SU-DHL-6 (cell line): ENCODE measurements around the gene CLDN4.
"Not testable (repeated sequence)": the region's sequence is repeated elsewhere in the genome, so short reads cannot be mapped to it uniquely, and the experiment has no call there.

Experiments
- H2AFZ ChIP-seq: fragments of 200-600 bp; sonication (generic); 2 replicates; pipeline ENCODE4 v1.6.1; 2014; ENCODE audit warnings: low read depth, mild to moderate bottlenecking, moderate library complexity, mixed read lengths, antibody characterized with exemption, low read length; ENCODE audit not compliant: severe bottlenecking
- H3F3A ChIP-seq: fragments of 200-600 bp; shearing (Covaris generic); 2 replicates; pipeline ENCODE4 v1.6.0; 2016; ENCODE audit warnings: antibody characterized with exemption, mild to moderate bottlenecking; ENCODE audit not compliant: insufficient read depth
- H3K27ac ChIP-seq: fragments of 200-600 bp; sonication (generic); 2 replicates; pipeline ENCODE4 v1.5.1; 2016; ENCODE audit warnings: low read depth, mild to moderate bottlenecking, low read length, moderate library complexity, mixed read lengths
- H3K27me3 ChIP-seq: fragments of 200-600 bp; sonication (generic), shearing (Covaris generic); 2 replicates; pipeline ENCODE4 v1.6.0; 2014; ENCODE audit warnings: mild to moderate bottlenecking, low read length
- H3K36me3 ChIP-seq: fragments of 200-600 bp; sonication (generic); 2 replicates; pipeline ENCODE4 v1.6.1; 2014; ENCODE audit warnings: mild to moderate bottlenecking, low read length, mixed read lengths
- H3K4me2 ChIP-seq: fragments of 300-600, 200-600 bp; shearing (Covaris generic), sonication (generic); 2 replicates; pipeline ENCODE4 v1.6.0; 2014; ENCODE audit warnings: low read length, low read depth, mild to moderate bottlenecking; ENCODE audit not compliant: poor library complexity, severe bottlenecking
- H3K4me3 ChIP-seq: fragments of 200-600 bp; sonication (generic); 2 replicates; pipeline ENCODE4 v1.5.1; 2014; ENCODE audit warnings: antibody characterized with exemption, low read length, mild to moderate bottlenecking, mixed read lengths; ENCODE audit not compliant: insufficient read depth, poor library complexity, severe bottlenecking
- H3K79me2 ChIP-seq: fragments of 200-600 bp; sonication (generic); 2 replicates; pipeline ENCODE4 v1.6.1; 2014; ENCODE audit warnings: mild to moderate bottlenecking, low read length, moderate library complexity; ENCODE audit not compliant: insufficient read depth
- H3K9ac ChIP-seq: fragments of 200-600 bp; sonication (generic); 2 replicates; pipeline ENCODE4 v1.7.0; 2014; ENCODE audit warnings: mild to moderate bottlenecking, low read length
- H3K9me2 ChIP-seq: fragments of 200-600 bp; sonication (generic); replicated peaks from 2 replicates; pipeline ENCODE4 v1.6.1; 2014; ENCODE audit warnings: low read length; ENCODE audit not compliant: insufficient read depth
- H3K9me3 ChIP-seq: fragments of 200-600 bp; sonication (generic); 2 replicates; pipeline ENCODE4 v1.6.1; 2014; ENCODE audit warnings: low read length, mixed read lengths; ENCODE audit not compliant: insufficient read depth
- H4K20me1 ChIP-seq: fragments of 200-600 bp; sonication (generic); 2 replicates; pipeline ENCODE4 v1.6.1; 2014; ENCODE audit warnings: low read depth, mild to moderate bottlenecking, antibody characterized with exemption, low read length, moderate library complexity, mixed read lengths
- CTCF ChIP-seq: fragments of 200-600 bp; sonication (generic); IDR thresholded peaks from one replicate; pipeline ENCODE4 v1.5.1; 2017; ENCODE audit warnings: antibody characterized with exemption, mild to moderate bottlenecking, low read length, moderate library complexity; ENCODE audit not compliant: insufficient read depth, poor library complexity, severe bottlenecking
- EZH2phosphoT487 ChIP-seq: fragments of 200-600 bp; sonication (generic), shearing (Covaris generic); conservative IDR thresholded peaks from 2 replicates; pipeline ENCODE4 v1.6.1; 2018; ENCODE audit warnings: mild to moderate bottlenecking, antibody characterized with exemption, low read length, moderate library complexity, mixed read lengths

The CLDN4 gene

GRCh38 chr7:73812996-73813395 is 17.8 kb upstream of the CLDN4 start:
- Histone ChIP-seq H4K20me1 (no peaks in the 10 kb centered on the region), H3K36me3 (no peaks in the 10 kb centered on the region), H3K4me2 (no peak overlapping the region), H3K27ac (no peak overlapping the region), H3K9me3 (no peaks in the 10 kb centered on the region), H3F3A (no peaks in the 10 kb centered on the region), H3K9me2 (no peaks in the 10 kb centered on the region), H3K79me2 (no peaks in the 10 kb centered on the region), H2AFZ (no peak overlapping the region), H3K9ac (no peak overlapping the region), H3K27me3 (no peaks in the 10 kb centered on the region), H3K4me3 (no peak overlapping the region)
- TF ChIP-seq EZH2phosphoT487 = no peak
- no peak for TF ChIP-seq CTCF

- Histone ChIP-seq H3K9ac (no peak overlapping the region), H3K4me3 (no peak overlapping the region), H4K20me1 (no peaks in the 10 kb centered on the region), H3K9me2 (no peaks in the 10 kb centered on the region), H3K27me3 (no peaks in the 10 kb centered on the region), H3K27ac (no peak overlapping the region), H3K36me3 (no peaks in the 10 kb centered on the region), H2AFZ (no peak overlapping the region), H3K4me2 (no peak overlapping the region), H3K79me2 (no peaks in the 10 kb centered on the region), H3F3A (no peaks in the 10 kb centered on the region), H3K9me3 (no peaks in the 10 kb centered on the region)
- no peak for TF ChIP-seq CTCF
These were observed 15.4 kb upstream of the CLDN4 start for GRCh38 chr7:73815436-73815835.

GRCh38 chr7:73817121-73817520 is 13.7 kb upstream of the CLDN4 start:
- Histone ChIP-seq H3K9me3 (no peaks in the 10 kb centered on the region), H4K20me1 (no peaks in the 10 kb centered on the region), H3F3A (no peaks in the 10 kb centered on the region), H3K9me2 (no peaks in the 10 kb centered on the region), H3K4me2 (no peak overlapping the region), H2AFZ (no peak overlapping the region), H3K36me3 (no peaks in the 10 kb centered on the region), H3K4me3 (no peak overlapping the region), H3K27ac (no peak overlapping the region), H3K9ac (no peak overlapping the region), H3K79me2 (no peaks in the 10 kb centered on the region), H3K27me3 (no peaks in the 10 kb centered on the region)
- TF ChIP-seq CTCF (no peak), EZH2phosphoT487 (no peak)

GRCh38 chr7:73820013-73820412 is 10.8 kb upstream of the CLDN4 start:
- H3K79me2 ChIP-seq = no peaks in the 10 kb centered on the region
- no peaks in the 10 kb centered on the region for H3K27me3 ChIP-seq
- no peak overlapping the region for H3K9ac ChIP-seq
- H2AFZ ChIP-seq = no peak overlapping the region
- H3K4me2 ChIP-seq = no peak overlapping the region
- H3K4me3 ChIP-seq = no peak overlapping the region
- H3K36me3 ChIP-seq = no peaks in the 10 kb centered on the region
- H3K9me2 ChIP-seq = no peaks in the 10 kb centered on the region
- H4K20me1 ChIP-seq = no peaks in the 10 kb centered on the region
- H3K27ac ChIP-seq = no peak overlapping the region
- TF ChIP-seq CTCF = no peak
- TF ChIP-seq EZH2phosphoT487 = no peak
- no peaks in the 10 kb centered on the region for H3F3A ChIP-seq
- H3K9me3 ChIP-seq = no peaks in the 10 kb centered on the region

- not testable (repeated sequence) for H3K36me3 ChIP-seq, H3K4me3 ChIP-seq, H3K27ac ChIP-seq, H4K20me1 ChIP-seq, H3K4me2 ChIP-seq, H3F3A ChIP-seq, H2AFZ ChIP-seq, H3K27me3 ChIP-seq, H3K9me2 ChIP-seq, H3K79me2 ChIP-seq, H3K9ac ChIP-seq, H3K9me3 ChIP-seq
These were observed 9.1 kb upstream of the CLDN4 start for GRCh38 chr7:73821597-73822285.
